Activated T-cell treated with anti-CD3 and anti-CD28 coated beads for 48 hours (primary cell): ENCODE results near the gene LAMP1.
"Not testable (repeated sequence)": the region's sequence is repeated elsewhere in the genome, so short reads cannot be mapped to it uniquely, and the experiment has no call there.

Experiments used
- DNase-seq: peaks from one replicate; pipeline ENCODE4 v3.0.0-alpha.2; 2020; ENCODE audit warnings: low read depth

LAMP1 gene

GRCh38 chr13:113297370-113298042 lies 467 bp downstream of the LAMP1 start:
- peak; percentile 23 for DNase-seq

GRCh38 chr13:113298043-113298945 lies 1.3 kb downstream of the LAMP1 start:
- no peak for DNase-seq

GRCh38 chr13:113299951-113300350 lies 2.9 kb downstream of the LAMP1 start:
- DNase-seq = no peak

- DNase-seq = no peak
Observed at GRCh38 chr13:113302986-113303385, 5.9 kb downstream of the LAMP1 start.

GRCh38 chr13:113304121-113304520 lies 7.1 kb downstream of the LAMP1 start:
- no peak for DNase-seq

GRCh38 chr13:113305208-113305607 lies 8.2 kb downstream of the LAMP1 start:
- DNase-seq = no peak

GRCh38 chr13:113307491-113307890 lies 10.5 kb downstream of the LAMP1 start:
- no peak for DNase-seq

- no peak for DNase-seq
Observed at GRCh38 chr13:113309473-113309872, 12.4 kb downstream of the LAMP1 start.

- not testable (repeated sequence) for DNase-seq
Observed at GRCh38 chr13:113314112-113314511, 17.1 kb downstream of the LAMP1 start.

- DNase-seq = not testable (repeated sequence)
Observed at GRCh38 chr13:113314895-113315470, 17.9 kb downstream of the LAMP1 start.

- no peak for DNase-seq
Observed at GRCh38 chr13:113315992-113316391, 19.0 kb downstream of the LAMP1 start.

- no peak for DNase-seq
Observed at GRCh38 chr13:113317031-113317430, 20.0 kb downstream of the LAMP1 start.

- DNase-seq = no peak
Observed at GRCh38 chr13:113318956-113319355, 21.9 kb downstream of the LAMP1 start.

GRCh38 chr13:113319371-113319770 lies 22.3 kb downstream of the LAMP1 start:
- no peak for DNase-seq

GRCh38 chr13:113320226-113320875 lies 23.3 kb downstream of the LAMP1 start:
- no peak for DNase-seq

GRCh38 chr13:113321546-113321945 lies 24.5 kb downstream of the LAMP1 start:
- DNase-seq = no peak

GRCh38 chr13:113322043-113322461 lies 25.0 kb downstream of the LAMP1 start:
- no peak for DNase-seq

- DNase-seq = no peak
Observed at GRCh38 chr13:113322890-113323651, 26.0 kb downstream of the LAMP1 start.

- DNase-seq = no peak
Observed at GRCh38 chr13:113323869-113324268, 26.8 kb downstream of the LAMP1 start.

- DNase-seq = no peak
Observed at GRCh38 chr13:113324398-113324797, 27.4 kb downstream of the LAMP1 start.

- no peak for DNase-seq
Observed at GRCh38 chr13:113325779-113326178, 28.7 kb downstream of the LAMP1 start.

GRCh38 chr13:113327391-113327765 lies 30.3 kb downstream of the LAMP1 start:
- no peak for DNase-seq
